NOMO-1 treated with DMSO at 0.1 percent for 48 hours (cell line): ENCODE results near the gene POLR3A.

Experiments used
- DNase-seq: peaks from one replicate; lab custom pipeline; 2025; ENCODE audit not compliant: unreplicated experiment; lab: John Stamatoyannopoulos, UW

The POLR3A gene

DNA sequence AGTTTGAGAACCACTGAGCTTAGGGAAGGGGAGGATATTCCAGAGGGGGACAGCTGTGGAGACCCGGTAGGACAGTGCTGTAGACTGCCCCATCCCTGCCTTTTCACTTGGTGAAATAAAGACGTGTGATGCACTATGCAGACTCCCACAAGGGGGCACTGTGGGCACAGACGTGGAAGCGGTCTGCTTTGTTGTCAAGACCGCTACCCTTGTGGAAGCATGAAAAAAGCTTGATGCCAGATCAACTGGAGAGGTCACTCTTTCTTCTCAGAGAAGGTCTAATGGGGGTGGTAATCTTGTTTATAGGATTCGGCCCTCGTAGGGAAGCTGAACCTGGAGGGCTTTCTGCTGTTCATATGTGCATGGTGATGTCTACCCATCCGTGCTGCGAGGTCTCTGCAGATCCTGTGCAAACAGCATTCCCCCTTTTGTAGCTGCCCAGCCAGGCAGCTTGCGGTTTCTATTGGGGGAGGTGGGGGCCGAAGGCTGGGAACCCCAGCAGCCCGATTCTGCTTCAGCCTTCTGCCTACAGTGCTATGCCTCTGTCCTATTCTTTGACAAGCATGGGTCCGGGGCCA is 18.1 kb upstream of the POLR3A start:
- peak; percentile 55 for DNase-seq

DNA sequence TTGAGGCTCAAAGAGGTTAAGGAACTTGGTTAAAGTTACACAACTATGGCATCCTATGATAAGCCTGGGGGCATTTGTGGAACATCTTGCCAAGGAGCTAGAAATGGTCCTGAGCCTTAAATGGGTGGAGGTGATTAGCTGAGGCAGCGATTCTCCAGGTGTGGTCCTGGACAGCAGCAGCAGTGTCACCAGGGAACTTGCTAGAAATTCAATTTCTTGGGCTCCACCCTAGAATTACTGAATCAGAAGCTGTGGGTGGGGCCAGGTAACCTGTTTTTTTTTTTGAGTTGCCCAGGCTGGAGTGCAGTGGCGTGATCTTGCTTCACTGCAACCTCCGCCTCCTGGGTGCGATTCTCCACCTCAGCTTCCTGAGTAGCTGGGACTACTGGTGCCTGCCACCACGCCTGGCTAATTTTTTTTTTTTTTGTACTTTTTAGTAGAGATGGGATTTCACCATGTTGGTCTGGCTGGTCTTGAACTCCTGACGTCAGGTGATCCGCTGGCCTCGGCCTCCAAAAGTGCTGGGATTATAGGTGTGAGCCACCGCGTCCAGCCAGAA is 17.5 kb upstream of the POLR3A start:
- no peak for DNase-seq

DNA sequence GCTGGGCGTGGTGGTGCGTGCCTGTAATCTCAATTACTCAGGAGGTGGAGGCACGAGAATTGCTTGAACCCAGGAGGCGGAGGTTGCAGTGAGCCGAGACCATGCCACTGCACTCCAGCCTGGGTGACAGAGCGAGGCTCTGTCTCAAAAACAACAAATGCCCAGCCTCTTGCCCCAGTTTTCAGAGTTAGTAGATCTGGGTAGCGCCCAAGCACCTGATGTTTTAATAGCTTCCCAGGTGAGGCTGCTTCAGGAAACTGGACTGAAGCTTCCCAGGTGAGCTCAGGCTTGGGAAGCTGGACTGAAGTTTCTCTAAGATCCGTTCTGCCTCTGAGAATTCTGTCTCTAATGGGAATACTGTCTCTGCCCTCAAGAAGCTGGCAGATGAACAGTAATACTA is 16.5 kb upstream of the POLR3A start:
- DNase-seq = no peak

DNA sequence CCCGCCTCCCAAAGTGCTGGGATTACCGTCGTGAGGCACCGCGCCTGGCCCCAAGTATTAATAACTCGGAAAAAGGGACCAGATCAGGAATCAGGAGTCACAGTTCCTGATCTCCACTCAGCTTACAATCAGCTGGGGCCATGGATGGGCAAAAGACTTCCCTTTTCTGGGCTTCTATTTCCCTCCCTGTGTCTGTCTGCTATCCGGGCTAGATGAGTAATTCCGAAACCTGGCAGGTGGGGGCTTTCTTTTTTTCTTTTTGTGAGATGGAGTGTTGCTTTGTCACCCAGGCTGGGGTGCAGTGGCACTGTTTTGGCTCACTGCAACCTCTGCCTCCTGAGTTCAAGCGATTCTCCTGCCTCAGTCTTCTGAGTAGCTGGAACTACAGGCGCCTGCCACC is 15.9 kb upstream of the POLR3A start:
- DNase-seq = peak; percentile 68

DNA sequence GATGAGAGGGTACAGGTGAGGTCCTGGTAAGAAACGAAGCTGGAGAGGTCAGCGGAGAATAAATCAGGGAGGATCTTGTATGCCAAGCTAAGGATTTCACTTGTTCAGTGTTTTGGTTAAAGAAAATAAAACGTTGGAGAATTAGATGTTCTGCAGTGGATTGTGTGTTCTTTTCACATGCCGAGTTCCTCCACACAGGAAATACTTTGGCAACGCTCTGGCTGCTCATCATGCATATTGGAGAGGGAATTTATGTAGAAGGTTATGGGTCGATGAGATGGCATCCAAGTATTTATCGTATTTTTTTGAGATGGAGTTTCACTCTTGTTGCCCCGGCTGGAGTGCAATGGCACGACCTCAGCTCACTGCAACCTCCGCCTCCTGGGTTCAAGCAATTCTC is 15.4 kb upstream of the POLR3A start:
- DNase-seq = no peak

DNA sequence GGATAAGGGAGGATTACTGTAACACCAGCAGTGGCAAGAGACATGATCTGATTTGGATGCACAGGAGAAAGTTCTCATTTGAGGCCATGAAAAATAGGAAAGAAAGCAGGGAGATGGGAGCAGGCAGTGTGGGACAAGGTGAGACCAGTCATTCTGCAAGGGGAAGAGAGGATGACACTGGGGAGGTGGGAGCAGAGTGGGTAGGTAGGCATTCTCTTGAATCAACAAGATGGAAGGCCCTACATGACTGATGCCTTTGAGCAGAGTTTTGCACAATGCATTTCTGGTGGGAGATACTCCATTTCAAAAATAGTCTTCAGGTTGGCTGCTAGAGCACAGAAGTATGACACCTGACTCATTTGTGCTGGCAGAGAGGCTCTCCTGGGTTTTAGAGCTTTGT is 14.9 kb upstream of the POLR3A start:
- no peak for DNase-seq

DNA sequence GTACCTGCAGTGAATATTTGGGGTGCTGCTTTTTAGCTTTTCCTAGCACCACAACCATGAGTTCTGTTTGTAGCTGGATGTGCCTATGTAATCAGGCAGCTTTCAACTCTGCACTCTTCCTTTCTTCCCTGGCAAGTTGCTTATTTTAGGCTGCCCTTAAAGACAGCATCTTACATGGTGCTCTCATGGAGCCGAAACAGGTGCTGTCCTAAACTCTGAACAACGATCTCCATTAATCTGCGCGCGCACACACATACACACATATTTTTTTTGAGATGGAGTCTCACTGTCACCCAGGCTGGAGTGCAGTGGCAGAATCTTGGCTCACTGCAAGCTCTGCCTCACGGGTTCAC is 13.4 kb upstream of the POLR3A start:
- no peak for DNase-seq

DNA sequence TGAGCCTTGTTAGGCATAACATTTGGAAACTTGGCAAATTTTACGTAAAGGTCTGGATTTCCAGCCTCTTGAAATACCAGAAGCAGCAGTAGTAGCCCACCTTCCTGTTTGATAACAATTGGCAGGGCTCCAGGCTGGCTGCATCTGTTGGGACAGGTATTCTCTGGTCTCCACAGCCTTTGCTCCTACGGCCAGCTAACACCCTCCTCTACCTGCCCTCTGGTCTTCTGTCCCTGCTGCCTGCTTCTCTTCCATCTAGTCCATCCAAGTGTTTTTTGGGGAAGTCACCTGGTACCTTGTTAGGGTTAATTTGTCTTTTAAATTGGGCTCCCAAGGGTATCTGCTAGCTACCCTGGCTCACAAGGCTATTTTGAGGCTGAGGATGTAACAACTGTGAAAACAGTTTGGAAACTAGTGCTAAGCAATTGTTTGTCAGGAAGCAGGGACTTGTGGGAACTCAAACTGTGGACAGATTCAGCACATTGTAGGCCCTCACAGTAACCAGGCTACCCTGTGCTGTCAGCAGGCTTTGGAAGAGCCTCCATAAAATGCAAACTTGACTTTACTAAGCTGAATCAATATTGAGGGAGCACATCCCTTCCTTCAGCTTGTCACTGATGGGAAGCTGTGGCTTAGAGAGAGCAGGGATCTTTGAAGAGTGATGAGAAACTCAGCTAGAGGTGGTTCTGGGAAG is 12.9 kb upstream of the POLR3A start:
- no peak for DNase-seq

DNA sequence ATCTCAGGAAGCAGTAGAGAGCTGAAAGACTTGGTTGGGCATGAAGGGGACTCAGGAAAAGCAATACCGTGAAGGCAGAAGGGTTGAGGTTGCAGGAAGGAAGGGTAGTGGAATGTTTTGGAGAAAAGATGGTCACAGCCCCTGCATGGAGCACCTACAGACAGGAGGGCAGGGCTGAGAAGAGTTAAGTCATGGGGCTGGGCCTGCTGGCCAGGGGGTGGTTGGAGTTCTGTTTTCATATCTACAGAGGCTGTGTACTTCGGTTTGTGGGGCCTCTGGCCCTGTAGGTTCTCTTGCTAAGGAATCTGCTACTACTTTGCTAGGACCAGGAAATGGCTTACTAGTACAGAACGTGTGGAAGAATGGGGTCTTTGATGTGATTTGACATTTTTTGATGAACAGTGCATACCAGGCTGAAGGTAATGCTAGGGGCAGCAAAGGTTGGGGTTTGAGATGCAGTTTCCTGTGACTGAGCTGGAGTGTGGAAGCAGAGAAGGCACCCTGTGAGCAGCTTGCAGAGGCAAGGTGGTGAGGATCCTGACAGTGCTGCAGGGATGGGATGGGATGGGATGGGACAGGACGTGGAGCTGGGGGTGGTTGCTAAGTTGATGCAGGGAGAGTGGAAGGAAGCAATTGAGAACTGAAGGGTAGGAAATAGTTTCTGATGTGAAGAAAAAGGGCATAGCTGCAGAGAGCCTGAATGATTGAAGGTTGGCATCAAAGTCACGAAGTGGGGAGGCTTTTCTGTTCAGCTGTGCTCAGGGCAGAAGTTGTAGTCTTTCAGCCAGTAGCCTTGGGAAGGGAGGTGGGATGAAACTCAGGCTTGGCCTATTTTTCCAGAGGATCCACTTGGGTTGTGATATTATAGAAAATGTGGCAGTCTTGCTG is 12.1 kb upstream of the POLR3A start:
- DNase-seq = no peak

DNA sequence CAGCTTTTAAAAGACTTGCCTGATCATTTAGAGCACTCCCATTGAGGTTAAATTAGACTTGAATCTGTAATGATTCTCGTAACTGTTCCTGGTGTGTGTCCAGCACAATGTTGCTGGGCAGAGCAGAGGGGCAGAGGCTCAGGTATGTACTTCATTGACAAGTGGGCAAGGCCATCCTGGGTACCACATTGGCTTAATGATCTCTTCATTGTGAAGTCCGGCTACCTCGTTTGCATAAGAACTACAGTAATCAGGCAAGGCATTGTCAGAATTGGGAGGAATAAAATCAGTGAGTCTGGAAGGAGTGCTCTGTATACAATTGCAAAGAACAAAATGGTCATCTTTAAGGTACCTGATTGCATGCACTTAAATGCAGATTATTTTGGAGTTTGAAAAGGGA is 10.4 kb upstream of the POLR3A start:
- no peak for DNase-seq

DNA sequence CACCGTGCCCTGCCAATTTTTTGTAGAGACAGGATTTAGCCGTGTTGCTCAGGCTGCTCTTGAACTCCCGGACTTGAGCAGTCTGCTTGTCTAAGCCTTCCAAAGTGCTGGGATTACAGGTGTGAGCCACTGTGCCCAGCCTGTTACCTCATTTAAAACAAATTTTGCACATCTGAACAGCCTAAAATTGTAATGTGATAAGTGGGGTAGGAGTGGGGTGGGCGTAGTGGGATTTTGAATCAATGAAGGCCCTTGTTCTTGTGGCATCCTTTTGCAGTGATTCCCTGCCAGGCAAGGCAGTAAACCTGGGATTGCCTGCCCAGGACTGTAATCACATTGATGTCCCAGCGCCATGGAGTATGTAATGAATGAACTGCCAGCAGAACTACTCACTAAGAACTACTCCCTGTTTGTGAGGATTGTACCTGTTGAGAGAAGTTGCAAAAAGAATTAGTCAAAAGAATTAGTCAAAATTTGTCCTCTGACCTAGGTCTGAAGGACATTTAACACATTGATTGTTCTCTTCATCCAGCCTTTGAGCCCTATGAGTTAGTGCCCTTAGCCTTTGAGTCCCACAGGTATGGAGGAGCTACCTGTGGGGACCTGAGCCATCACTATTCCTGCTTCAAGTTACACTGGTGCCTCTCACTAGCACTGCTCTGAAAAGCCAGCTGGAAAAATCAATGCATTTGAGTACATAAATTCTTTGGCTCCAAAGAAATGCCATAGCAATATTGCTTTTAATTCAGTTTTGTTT is 9.7 kb upstream of the POLR3A start:
- DNase-seq = no peak

DNA sequence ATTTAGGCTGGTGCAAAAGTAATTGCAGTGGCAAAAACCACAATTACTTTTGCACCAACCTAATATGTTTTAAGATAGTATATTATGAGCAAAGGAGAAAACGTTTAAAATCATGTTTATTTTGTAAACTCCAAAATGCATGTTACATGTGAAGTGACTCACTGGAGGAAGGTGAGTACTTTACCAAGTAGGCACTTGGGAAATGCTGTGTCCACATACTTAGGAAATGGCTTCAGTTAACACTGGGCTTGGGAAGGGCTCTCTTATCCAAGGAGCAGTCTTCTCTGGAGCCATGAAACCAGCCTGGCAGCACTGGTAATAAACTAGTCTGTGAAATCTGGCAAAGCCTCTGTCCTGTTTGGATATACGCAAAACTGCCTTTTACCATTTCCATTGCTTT is 8.8 kb upstream of the POLR3A start:
- DNase-seq = no peak

DNA sequence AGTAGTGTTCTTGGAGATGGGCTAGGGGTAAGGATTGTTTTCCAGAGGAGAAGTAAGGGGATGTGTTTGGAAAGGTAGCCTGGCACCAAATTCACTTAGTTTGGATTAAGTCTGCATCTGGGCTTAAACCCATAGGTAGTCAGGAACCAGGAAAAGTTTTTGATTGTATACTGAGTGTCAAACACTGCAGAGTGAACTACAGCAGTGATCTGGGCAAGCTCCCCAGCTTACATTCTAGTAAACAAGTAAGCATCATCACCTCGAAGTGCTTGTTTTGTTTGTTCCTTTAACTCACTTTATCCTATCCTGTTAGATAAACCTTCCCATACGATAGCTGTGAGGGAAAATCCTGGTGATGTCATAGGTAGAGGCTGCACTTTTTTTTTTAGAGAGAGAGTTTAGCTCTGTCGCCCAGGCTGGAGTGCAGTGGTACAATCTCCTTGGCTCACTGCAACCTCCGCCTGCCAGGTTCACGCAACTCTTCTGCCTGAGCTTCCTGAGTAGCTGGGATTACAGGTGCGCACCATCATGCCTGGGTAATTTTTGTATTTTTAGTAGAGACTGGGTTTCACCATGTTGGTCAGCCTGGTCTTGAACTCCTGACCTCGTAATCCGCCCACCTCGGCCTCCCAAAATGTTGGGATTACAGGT is 6.7 kb upstream of the POLR3A start:
- DNase-seq = no peak

DNA sequence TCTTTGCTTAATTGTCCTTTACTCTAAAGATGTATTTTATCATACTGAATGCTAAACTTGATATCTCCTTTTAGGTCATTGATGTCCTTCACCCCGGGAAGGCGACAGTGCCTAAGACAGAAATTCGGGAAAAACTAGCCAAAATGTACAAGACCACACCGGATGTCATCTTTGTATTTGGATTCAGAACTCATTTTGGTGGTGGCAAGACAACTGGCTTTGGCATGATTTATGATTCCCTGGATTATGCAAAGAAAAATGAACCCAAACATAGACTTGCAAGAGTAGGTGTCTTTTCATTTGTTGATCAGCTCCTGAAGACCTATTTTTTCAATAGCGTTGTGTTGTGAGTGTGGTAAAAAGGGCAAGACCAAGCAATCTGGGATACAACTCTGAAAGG is 6.1 kb upstream of the POLR3A start:
- no peak for DNase-seq

DNA sequence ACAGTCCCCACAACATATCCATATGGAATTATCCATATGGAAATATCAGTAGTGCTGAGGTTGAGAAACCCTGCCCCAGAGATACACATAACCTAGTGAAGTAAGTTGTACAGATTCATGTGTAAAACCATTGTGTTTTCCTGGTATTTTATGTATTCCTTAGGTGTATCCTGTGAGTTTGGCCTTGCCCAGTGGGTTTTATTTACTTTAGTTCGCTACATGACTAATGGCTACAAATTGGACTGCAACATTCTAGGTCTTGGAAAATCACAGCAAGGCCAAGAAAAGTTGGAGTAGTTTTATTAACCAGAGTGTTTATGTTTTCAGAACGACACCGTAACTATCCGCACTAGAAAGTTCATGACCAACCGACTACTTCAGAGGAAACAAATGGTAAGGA is 5.7 kb upstream of the POLR3A start:
- DNase-seq = no peak

DNA sequence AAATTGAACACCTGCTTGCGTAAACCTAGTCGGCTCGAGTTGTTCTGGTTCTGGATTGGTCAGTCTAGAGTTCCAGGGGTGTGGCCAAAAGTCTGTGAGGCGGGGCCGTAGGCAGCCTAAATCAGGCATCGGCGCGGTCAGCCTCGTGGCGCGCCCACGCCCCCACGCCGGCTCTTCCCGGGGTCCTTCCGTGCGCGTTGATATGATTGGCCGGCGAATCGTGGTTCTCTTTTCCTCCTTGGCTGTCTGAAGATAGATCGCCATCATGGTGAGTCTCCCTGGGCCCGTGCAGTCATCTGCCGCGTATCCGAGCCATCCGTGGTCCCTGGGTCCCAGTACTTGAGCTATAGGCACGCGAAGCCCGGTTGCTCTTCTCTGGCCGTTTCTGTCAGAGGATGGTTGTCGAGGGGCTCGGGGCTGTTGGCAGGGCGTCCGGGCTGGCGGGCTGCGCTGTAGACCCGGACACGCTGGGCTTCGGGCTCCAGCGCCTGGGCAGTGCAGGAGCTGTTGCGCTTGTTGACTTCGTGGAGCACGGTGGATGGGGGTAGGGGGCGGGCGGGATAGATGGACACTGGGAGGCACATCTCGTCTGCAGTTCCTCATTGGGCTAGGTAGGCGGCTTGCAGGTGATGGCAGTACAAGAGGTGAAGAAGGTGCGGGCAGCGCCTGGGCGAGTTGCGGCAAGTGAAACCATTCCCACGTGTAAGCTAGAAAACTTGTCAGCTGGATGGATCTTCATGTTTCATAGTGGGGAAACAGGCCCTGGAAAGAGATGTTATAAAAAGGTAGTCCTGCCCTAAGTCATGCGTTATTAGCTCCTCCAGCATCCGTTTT is 4.5 kb upstream of the POLR3A start, which contains the start of gene RPS24:
Gene RPS24, plus strand, starts transcription at position 227 of the 834 bp plus-strand sequence. Its CDS starts 39 bp downstream, at position 266.
- peak; percentile 99 for DNase-seq

DNA sequence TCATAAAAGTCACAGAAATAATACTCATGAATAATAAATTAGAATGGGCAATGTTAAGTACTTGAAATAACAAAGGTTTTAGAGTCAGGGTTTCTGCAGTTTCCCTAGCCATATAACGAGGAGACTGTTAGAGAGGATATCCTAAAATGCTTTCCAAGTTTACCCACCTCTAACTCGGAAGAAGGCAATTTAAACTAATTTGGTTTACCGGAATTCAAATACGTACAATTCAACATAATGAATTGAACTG is 4.0 kb upstream of the POLR3A start:
- DNase-seq = no peak

DNA sequence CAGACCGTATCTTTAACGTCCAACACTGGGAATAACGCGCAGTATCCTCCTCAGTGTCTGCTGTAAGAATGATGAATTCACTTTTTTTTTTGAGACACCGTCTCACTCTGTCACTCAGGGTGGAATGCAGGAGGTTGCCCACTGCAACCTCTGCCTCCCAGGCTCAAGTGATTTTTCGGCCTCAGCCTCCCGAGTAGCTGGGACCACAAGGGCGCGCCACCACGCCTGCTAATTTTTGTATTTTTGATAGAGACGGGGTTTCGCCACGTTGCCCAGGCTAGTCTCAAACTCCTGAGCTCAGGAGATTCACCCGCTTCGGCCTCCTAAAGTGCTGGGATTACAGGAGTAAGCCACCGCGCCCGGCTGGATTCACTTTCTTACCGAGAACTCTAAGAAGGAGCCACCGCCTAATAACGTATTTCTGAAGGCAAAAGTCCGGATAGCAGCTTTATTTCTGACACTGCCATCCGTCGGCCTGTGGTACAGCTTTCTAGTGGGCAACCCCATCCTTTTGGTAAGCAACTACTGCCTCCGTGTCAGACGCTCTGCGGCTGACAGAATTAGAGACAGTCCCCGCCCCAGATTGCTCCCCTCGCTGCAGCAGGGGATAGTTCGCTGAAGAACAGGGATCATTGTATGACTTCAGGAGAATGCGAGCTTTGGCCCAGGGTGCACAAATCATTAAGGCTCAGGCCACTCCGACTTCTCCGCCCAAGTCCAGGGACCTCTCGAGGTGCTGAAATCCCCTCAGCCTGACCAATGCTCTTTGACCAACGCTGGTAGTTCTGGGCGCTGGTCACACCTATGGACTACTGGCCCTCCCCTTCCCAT is 662 bp downstream of the POLR3A start:
- peak; percentile 5 for DNase-seq

DNA sequence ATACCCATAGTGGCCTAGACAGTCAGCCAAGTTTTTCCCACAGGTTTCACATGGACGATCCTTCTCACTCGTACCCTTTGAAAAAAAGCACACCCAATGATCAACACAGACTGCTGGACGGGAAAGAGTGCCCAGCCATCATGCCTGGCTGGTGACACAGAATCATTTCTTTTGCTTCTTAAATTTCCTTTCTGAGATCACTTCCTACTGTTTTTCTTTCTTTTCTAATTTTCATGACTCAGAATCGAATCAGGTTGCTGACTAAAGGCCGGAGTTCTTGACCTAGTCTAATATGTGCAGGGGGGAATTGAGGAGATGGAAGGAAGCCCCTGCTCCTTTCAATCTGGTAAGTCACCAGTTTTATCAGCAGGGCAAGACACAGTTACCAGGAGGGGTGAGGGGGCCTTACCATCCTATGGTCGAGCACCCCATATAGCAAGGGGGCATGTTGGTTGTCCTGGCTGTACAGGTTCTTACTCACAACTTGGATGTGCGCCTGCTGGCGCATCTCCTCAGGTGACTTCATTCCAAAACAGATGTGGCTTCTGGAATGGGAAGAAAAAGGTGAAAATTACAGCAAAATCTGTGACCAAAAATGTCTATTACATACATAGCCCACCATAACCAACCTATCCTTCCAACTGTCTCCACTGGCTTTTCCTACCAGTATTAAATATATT is 3.5 kb downstream of the POLR3A start:
- no peak for DNase-seq
